ENCODE data around the gene CSN3.
"Not testable (repeated sequence)": the region's sequence is repeated elsewhere in the genome, so short reads cannot be mapped to it uniquely, and the experiment has no call there.

CSN3 gene, protein sequence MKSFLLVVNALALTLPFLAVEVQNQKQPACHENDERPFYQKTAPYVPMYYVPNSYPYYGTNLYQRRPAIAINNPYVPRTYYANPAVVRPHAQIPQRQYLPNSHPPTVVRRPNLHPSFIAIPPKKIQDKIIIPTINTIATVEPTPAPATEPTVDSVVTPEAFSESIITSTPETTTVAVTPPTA

DNA sequence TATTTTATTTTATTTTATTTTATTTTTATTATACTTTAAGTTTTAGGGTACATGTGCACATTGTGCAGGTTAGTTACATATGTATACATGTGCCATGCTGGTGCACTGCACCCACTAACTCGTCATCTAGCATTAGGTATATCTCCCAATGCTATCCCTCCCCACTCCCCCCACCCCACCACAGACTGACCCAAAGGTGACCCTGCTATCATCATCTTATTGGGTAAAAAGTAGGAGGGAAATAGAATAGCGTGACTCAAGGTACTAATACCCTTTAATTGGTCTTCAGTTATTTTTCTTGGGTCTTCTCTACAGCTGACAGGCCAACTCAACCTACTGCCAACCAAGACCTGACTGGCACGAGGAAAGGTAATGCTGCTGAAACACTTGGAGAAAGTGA is at the start of gene CSN3:
Gene CSN3, plus strand, starts transcription at position 301 of the 400 bp plus-strand sequence. CDS start 2,223 bp downstream, outside the sequence.
- DNase-seq (ENCODE audit: low read depth), result not testable (repeated sequence)

DNA sequence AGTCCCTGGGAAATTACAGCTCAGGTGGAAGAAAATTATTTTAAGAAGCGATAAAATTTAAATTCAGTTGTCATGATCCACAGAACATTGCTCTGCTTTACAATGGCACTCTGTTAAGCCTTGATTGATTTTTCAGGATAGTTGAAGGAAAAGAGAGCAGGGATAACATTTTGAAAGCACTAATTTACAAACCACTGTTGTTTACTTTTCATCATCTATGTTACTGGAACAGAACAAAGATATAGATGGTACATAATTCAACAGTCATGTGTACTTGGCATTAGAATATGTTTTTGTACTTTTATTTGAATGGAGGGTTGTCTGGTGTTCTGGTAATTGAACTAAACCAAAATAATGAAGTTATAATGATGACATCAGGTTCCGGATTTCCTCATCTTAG is 49.5 kb upstream of the CSN3 start:
- no peak for DNase-seq (ENCODE audit: low read depth)

DNA sequence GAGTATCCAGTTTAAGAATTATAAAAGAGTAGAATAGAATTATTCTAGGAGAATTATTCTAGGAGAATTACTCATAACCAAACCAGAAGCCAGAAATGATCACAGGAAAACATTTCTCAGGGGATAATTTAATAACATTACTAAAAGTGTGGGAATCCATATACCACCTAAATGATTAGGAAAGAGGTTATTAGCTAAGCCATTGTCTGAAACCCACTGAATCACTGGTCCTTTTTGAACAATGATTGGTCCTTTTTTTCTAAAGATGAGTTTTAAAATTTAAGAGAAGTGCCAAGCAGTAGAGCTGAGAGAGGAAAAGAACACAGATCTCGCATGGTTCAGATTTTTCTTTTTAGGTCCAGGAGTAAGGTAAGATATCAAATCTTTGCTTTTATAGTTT is 47.0 kb upstream of the CSN3 start, which contains the start of gene ODAM:
Gene ODAM, plus strand, starts transcription at position 301 of the 400 bp plus-strand sequence. CDS start 819 bp downstream, outside the sequence.
- DNase-seq (ENCODE audit: low read depth), result no peak

DNA sequence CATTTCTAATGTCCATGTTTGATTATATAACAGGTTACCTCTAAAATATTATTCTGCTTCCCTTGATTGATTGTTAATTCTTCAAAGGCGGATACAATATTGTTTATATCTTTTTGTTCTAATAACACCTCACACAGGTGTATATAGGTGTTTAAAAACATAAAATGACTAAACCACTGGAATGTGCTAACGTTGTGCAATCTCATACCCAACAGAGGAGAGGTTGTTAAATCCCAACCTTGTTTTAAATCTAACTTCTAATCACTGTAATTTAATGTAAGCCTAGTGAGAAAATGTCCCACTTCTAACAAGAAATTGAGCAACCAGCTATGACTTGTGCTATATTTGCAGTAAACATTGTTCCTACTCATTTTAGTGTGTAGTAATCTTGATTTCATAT is 45.5 kb upstream of the CSN3 start:
- DNase-seq (ENCODE audit: low read depth), result no peak

DNA sequence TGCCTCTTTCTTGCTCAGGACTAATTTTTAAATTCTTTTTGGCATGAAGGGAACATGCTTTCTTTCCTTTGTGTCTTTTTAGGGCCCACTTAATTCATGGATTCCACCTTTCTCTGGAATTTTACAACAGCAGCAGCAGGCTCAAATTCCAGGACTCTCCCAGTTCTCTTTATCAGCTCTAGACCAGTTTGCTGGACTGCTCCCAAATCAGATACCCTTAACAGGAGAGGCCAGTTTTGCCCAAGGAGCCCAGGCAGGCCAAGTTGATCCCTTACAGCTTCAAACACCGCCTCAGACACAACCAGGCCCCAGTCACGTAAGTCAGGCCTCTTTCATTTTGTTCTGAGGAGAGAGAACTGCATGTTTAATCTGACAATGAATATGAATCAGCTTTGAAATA is 44.6 kb upstream of the CSN3 start:
- DNase-seq (ENCODE audit: low read depth), result no peak

DNA sequence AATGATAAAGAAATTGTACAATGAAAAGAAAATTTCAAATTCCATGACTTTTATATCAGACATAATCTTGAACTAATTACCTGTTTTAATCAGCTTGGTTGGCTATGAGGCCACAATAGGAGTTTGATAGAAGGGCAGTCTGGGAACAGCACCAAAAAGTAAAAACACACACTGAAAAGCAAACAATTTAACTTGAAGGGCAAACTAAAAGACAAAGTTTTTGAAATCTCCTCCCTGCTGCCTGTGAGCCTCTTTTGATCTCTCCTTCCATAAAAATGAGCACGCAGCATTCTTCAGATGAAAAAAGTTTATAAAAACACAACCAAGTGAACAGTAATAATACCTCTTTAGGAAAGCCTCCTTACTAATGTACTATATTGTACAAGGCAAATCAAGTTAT is 38.8 kb upstream of the CSN3 start:
- no peak for DNase-seq (ENCODE audit: low read depth)

DNA sequence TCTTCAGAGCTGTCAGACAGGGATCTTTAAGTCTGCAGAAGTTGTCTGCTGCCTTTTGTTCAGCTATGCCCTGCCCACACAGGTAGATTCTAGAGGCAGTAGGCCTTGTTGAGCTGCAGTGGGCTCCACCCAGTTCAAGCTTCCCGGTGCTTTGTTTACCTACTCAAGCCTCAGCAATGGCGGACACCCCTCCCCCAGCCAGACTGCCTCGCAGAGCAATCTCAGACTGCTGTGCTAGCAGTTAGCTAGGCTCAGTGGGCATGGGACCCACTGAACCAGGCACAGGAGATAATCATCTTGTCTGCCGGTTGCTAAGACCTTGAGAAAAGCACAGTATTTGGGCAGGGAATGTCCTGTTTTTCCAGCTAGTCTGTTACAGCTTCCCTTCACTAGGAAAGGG is 29.6 kb upstream of the CSN3 start:
- not testable (repeated sequence) for DNase-seq (ENCODE audit: low read depth)

DNA sequence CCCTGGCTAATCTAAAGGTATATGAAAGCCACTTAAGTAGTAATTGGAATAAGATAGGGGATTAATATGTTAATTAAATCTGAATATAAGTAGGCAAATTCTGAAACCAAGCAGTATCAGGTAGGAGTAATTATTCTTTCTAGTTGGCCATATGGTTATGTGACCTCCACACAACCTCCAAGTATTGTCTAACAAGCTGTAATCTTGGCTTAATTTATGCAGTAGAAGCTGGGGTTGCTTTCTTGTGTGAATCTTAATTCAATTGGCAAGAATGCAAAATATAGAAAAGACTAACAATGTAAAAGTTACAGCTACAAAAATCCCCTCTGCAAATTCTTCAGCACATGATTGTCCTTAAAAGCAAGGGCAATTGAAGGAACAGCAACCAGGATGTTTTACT is 26.3 kb upstream of the CSN3 start:
- not testable (repeated sequence) for DNase-seq (ENCODE audit: low read depth)

DNA sequence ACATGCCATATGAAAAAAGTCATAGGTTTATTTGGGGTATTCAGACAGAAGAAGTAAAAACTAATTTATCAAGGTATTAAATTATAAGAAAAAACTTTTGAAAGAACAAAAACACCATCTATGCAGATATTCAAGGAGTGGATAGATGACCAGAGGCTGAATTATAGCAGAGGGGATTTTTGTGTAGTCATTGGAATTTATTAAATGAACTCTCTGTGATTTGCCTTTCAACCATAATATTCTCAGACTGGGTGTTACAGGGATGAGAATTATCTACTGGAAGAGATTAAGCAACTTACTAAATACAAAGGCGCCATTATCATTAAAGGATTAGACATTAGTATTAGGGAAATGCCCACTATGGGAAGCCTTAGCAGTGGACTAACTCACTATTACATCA is 25.8 kb upstream of the CSN3 start:
- DNase-seq (ENCODE audit: low read depth), result not testable (repeated sequence)

DNA sequence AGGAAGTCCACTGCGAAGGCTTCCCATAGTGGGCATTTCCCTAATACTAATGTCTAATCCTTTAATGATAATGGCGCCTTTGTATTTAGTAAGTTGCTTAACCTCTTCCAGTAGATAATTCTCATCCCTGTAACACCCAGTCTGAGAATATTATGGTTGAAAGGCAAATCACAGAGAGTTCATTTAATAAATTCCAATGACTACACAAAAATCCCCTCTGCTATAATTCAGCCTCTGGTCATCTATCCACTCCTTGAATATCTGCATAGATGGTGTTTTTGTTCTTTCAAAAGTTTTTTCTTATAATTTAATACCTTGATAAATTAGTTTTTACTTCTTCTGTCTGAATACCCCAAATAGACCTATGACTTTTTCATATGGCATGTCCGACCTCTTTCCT is 21.0 kb upstream of the CSN3 start:
- not testable (repeated sequence) for DNase-seq (ENCODE audit: low read depth)

DNA sequence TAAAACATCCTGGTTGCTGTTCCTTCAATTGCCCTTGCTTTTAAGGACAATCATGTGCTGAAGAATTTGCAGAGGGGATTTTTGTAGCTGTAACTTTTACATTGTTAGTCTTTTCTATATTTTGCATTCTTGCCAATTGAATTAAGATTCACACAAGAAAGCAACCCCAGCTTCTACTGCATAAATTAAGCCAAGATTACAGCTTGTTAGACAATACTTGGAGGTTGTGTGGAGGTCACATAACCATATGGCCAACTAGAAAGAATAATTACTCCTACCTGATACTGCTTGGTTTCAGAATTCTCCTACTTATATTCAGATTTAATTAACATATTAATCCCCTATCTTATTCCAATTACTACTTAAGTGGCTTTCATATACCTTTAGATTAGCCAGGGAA is 20.6 kb upstream of the CSN3 start:
- DNase-seq (ENCODE audit: low read depth), result not testable (repeated sequence)

DNA sequence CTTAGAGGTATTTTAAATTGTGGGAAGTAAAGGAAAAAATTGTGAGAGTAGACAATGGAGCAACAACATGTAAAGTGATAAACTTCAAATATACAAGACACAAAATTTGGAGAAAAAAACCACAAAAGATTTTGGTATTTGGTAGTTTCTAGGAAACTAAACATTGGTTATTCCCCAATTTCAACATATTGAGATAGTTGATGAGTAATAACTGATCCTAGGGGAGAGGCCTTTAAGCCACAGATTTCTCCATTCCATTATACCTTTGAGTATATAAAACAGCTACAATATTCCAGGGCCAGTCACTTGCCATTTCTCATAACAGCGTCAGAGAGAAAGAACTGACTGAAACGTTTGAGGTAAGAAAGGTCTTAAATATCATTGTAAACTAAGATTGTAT is 16.6 kb upstream of the CSN3 start, which contains the start of gene FDCSP:
Gene FDCSP, plus strand, starts transcription at position 301 of the 400 bp plus-strand sequence. CDS start 5,071 bp downstream, outside the sequence.
- no peak for DNase-seq (ENCODE audit: low read depth)

DNA sequence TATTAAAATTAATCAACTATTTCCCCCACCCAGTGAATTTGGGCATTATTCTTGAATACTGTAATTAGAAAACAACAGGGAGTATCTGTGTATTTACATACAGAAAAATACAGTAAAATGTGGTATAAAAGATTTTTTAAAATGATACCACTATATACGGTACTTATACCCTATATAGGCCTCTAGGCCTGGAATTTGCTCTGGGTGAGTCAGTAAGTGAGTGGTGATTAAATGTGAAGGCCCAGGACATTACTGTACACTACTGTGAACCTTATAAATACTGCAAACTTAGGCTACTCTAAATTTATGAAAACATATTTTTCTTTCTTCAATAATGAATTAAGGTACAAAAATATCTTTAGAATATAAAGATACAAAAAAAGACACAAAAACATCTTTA is 6.3 kb upstream of the CSN3 start:
- no peak for DNase-seq (ENCODE audit: low read depth)

DNA sequence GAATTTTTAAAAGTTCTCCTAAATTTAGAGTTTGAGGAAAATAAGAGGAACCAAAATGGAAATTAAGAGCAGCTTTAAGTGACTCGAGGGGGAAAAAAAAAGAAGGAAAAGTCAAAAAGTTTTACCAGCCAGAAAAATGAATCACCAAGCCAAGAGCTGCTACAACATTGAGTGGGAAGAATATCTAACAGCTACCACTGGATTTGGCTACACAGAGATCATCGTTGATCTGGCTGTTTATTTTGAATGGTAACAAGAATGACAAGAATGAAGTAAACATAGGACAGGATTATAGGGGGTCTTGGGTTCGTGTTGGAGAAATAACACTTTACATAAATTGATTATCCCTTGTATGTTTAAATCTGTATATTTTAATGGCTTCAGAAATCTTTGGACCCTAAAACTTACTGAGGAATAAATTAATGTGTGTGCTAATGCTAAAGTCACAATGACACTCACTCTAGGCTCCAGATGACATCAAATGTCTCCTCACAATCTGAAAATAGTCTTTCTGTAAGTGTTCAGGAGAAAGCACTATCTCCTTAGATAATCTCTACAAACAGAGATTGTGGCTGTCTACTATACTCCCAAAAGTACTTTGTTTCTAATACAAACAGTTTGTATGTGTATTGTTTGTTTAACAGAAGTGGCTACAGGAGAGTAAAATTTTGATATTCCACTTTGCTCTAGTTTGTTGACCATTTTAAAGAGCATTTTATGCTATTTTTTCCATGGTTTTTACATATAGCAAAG is 3.1 kb upstream of the CSN3 start:
- DNase-seq (ENCODE audit: low read depth), result no peak

DNA sequence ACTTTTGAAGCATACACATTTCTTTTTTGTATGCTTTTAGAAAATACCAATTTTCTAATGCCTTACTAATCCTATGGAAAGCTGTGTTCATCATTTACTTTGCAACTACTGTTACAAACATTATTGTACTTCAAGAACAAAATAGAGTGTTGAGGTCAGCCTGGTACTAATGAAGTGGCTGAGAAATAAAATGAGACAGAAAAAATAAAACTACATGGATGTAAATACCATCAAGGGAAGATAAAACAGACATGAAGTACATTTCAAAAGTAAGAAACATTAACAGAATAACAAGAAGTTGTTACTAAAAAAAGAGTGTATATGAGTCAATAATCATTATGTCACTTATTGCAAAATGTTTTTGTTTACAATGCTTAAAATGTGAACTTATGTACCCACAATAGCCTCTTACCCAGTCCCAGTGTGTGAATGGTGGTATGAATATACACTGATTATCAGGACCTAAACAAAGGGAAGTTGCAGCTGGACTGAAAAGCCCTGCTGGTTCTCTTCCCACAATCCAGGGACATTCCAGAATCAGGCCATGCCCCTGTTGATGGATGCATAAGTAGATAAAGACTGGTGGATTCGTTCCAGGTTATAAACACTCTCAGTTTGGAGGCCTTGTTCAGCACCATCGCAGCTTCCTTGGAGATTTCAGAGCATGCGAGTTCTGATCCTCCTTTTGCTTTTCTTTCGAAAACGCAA is 2.4 kb upstream of the CSN3 start:
- no peak for DNase-seq (ENCODE audit: low read depth)

DNA sequence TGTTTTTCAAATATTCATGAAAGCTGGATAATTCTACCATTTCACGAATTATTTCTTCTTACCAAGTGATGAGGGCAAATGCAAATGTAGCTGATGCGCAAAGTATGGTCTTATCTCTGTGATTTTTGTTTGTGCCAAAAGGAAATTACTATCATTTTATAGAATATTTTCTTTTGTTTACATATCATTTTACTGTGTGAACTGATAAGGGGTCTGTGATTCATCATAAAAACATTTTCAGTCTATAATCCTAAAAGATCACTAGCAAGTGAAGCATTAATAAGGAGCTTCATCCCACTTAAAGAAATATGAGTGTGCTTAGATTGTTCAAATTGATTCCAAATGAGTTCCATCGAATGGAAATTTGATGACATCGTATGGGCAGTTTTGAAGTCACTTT is 694 bp downstream of the CSN3 start:
- DNase-seq (ENCODE audit: low read depth), result no peak

DNA sequence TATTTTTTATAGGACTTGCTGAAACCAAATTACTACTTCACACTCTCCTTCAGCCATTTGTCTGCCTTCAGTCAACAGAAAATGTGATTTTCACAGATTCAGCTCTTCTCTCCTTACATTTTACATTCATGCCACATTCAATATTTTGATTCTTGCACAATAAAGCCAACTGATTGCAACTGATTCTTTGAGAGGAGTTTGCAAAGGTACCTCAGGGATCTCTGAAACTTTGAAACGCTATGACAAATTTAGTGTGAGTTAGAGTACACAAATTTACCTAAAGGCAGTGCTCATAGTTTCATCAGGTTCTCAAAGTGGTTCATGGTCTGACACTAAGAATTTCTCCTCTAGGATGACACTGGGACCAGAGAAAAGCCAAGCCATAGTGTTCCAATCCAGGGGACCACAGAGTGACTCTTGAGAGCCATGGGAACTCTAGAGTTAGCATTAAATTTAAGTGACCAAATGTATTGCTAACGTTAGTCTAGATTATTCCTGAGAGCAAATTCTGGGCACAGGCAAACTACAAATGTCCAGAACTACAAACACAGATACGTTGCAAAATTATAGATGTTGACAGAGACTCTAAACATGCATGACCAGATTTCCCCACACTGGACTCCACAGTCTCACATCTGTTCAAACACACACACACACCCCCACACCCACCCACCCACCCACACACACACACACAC is 9.0 kb downstream of the CSN3 start:
- DNase-seq (ENCODE audit: low read depth), result no peak

DNA sequence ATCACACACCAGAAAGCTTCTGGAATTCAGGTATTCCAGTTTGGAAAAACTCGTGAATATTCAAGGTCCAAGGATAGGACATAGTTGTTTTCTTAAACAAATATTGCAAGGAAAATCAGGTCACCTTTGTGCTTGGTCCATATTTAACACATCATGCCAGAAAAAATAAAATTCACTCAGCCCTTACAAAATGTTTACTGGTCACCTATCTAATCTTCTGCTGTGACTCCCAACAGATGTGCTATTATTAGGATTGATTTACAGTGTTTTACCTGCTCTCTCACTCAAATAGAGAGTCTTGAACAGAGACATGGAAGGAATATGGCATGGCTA is 9.5 kb downstream of the CSN3 start:
- DNase-seq (ENCODE audit: low read depth), result no peak

DNA sequence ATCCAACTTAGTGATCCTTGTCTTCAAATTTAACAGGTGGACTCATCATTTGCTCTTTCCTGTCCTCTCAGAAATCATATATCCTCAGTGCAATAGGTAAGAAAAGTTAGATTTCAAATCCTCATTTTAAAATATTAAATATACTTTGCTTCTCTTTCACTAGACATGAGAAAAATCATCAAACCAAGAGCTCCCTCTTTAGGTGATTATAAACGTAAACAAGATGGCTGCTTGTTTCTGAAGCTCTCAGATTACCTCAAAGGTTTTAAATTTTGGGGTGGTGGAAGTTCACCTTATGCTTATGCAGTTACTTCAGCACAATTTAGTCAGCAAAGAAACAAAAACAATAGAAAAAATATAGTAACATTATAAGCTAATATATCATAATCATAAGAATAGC is 27.3 kb downstream of the CSN3 start:
- no peak for DNase-seq (ENCODE audit: low read depth)

DNA sequence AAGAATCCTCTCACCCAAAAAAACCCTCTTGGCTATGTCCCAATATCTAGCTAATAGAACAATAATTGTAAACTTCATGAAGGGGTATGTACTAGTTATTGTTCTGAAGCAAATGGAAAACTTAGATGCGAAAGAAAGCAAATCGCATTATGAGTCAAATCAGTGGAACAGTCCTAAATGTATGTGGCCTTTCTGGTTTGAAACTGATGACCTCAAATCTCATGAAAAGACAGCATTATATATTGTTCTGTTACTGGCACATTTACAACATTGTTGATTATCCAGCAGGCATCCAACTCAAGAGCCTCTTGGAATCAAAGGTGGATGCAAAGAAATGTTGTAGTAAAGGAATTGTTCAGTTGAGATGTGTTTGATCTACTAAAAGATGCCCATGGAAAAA is 34.7 kb downstream of the CSN3 start:
- no peak for DNase-seq (ENCODE audit: low read depth)

DNA sequence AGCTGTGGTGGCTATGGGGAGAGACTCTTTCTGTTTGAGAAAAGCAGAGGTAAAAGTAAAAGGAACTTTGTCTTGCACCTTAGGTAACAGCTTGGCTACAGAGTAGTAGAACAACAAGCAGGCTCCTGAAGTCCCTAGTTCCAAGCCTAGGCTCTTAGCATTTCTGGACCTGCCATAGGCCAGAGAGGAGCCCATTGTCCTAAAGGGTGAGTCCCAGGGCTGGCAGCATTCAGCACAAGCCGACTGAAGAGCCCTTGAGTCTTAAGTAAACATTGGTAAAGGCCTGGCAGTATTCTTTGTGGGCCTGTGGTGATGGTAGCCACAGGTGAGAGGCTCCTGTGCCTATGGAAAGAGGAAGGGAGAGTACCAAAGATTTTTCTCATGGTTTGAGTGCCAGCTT is 38.2 kb downstream of the CSN3 start:
- no peak for DNase-seq (ENCODE audit: low read depth)

DNA sequence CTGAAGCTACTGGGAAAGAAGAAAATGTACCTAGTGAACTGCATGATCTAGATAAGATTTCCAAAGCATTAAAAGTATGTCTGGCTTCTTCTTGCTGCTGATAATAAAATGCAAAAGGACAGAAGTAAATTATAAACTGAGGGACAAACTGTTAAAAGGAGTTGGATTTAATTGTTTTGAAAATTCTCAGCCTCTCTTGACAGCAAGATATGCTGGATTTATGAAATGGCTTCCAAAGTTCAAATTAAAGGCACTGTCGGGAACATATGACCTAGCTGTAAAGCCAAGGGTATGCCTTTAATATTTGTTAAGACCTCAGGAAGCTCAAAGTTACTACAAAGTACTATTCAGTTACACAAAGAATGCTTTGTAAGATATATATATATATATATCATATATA is 46.3 kb downstream of the CSN3 start:
- no peak for DNase-seq (ENCODE audit: low read depth)

DNA sequence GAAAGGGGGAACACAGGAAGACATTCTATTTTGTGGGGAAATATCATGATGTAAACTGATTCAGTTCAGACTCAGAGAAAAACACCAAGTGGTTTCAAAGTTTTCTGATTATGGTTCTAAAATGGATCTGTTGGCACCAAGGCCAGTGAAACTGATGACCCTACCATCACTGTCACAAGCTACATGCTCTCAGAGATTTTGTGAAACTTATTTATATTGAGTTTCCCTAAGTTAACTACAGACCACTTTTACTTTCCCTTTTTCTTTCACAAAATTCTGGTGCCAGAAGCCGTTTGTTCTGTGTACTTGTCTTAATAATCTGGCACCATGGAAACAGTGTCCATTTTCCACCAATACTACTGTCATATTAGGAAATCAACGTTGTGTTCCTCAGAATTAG is 48.9 kb downstream of the CSN3 start:
- no peak for DNase-seq (ENCODE audit: low read depth)

Measured in T-helper 22 cell (primary cell).